ENCODE measurements around the gene CLMP.
"Not testable (repeated sequence)": the region's sequence is repeated elsewhere in the genome, so short reads cannot be mapped to it uniquely, and the experiment has no call there.

Gene CLMP

GRCh38 chr11:123073343-123074057 is 121.5 kb downstream of the CLMP start:
- no peak for DNase-seq

GRCh38 chr11:123072762-123073161 is 122.3 kb downstream of the CLMP start:
- DNase-seq = no peak

- peak; percentile 63 for DNase-seq
Measured at GRCh38 chr11:123072332-123072761, 122.7 kb downstream of the CLMP start.

GRCh38 chr11:123069908-123070821 is 124.9 kb downstream of the CLMP start:
- peak; percentile 32 for DNase-seq

- DNase-seq = no peak
Measured at GRCh38 chr11:123065621-123066020, 129.4 kb downstream of the CLMP start.

- DNase-seq = no peak
Measured at GRCh38 chr11:123063826-123064657, 131.0 kb downstream of the CLMP start.

GRCh38 chr11:123062892-123063825 is 131.9 kb downstream of the CLMP start:
- DNase-seq = peak; percentile 51

GRCh38 chr11:123062158-123062891 is 132.7 kb downstream of the CLMP start:
- DNase-seq = peak; percentile 100

GRCh38 chr11:123061403-123062157 is 133.5 kb downstream of the CLMP start, which contains the start of gene HSPA8:
Gene HSPA8 (minus strand): TSS chr11:123062136. CDS start chr11:123061324, 812 bp downstream.
- DNase-seq = peak; percentile 64

GRCh38 chr11:123060277-123061000 is 134.6 kb downstream of the CLMP start:
- DNase-seq = no peak

- not testable (repeated sequence) for DNase-seq
Measured at GRCh38 chr11:123059041-123059920, 135.8 kb downstream of the CLMP start.

GRCh38 chr11:123057661-123058305 is 137.3 kb downstream of the CLMP start:
- no peak for DNase-seq

- no peak for DNase-seq
Measured at GRCh38 chr11:123056835-123057491, 138.1 kb downstream of the CLMP start.

GRCh38 chr11:123055191-123055901 is 139.7 kb downstream of the CLMP start:
- DNase-seq = no peak

GRCh38 chr11:123054301-123055065 is 140.6 kb downstream of the CLMP start:
- DNase-seq = peak; percentile 69

Measured in NCI-H2029 (cell line).